Stimulated activated CD4-positive, alpha-beta T cell treated with anti-CD3 and anti-CD28 coated beads, TNF-alpha, amount 100 ng/mL, for 4 hours (primary cell): Measurements from ENCODE around the gene IFIT3.
A peak's percentile ranks its signal among the peaks of the same experiment; 100 is the strongest.
"Not testable (repeated sequence)": the region's sequence is repeated elsewhere in the genome, so short reads cannot be mapped to it uniquely, and the experiment has no call there.

ENCODE experiments used
- DNase-seq, 3 experiments: peaks; one replicate each; pipeline ENCODE4 v3.0.0-alpha.2; 2020; ENCODE audit warnings: low read depth in 3 of 3

The IFIT3 gene

GRCh38 chr10:89304026-89304425 is 23.8 kb upstream of the IFIT3 start:
- DNase-seq: no peak

- DNase-seq: no peak
These were observed 23.4 kb upstream of the IFIT3 start for GRCh38 chr10:89304446-89304845.

- DNase-seq: no peak
These were observed 22.9 kb upstream of the IFIT3 start for GRCh38 chr10:89304925-89305324.

GRCh38 chr10:89305766-89306433 is 21.9 kb upstream of the IFIT3 start:
- DNase-seq: no peak

GRCh38 chr10:89306434-89307268 is 21.1 kb upstream of the IFIT3 start:
- DNase-seq: no peak

GRCh38 chr10:89307269-89307577 is 20.6 kb upstream of the IFIT3 start:
- DNase-seq: no peak

GRCh38 chr10:89308266-89308665 is 19.5 kb upstream of the IFIT3 start:
- no peak for DNase-seq

- no peak for DNase-seq
These were observed 19.1 kb upstream of the IFIT3 start for GRCh38 chr10:89308736-89309135.

GRCh38 chr10:89309156-89310055 is 18.4 kb upstream of the IFIT3 start:
- no peak for DNase-seq

GRCh38 chr10:89310056-89310893 is 17.5 kb upstream of the IFIT3 start:
- no peak for DNase-seq

GRCh38 chr10:89312973-89313372 is 14.8 kb upstream of the IFIT3 start:
- DNase-seq: no peak

- no peak for DNase-seq
These were observed 13.1 kb upstream of the IFIT3 start for GRCh38 chr10:89314676-89315075.

- DNase-seq: not testable (repeated sequence)
These were observed 9.8 kb upstream of the IFIT3 start for GRCh38 chr10:89318047-89318446.

- DNase-seq: not testable (repeated sequence)
These were observed 2.7 kb upstream of the IFIT3 start for GRCh38 chr10:89325081-89325480.

- DNase-seq: not testable (repeated sequence)
These were observed 1.9 kb upstream of the IFIT3 start for GRCh38 chr10:89325856-89326255.

GRCh38 chr10:89329151-89329550 is 1.4 kb downstream of the IFIT3 start:
- DNase-seq: no peak

GRCh38 chr10:89330014-89330413 is 2.2 kb downstream of the IFIT3 start:
- DNase-seq: not testable (repeated sequence)

GRCh38 chr10:89330537-89331212 is 2.9 kb downstream of the IFIT3 start:
- DNase-seq: no peak

GRCh38 chr10:89331487-89332122 is 3.8 kb downstream of the IFIT3 start:
- not testable (repeated sequence) for DNase-seq

GRCh38 chr10:89332123-89332633 is 4.4 kb downstream of the IFIT3 start:
- peak in 1 of 3 experiments; percentile 19 for DNase-seq
